T-helper 1 cell treated with Interleukin-12 subunit alpha and Interleukin-12 subunit beta and Interleukin-4 antibody, amounts not matched to agents 30 ng/mL and 1 ng/mL, for 36 hours (primary cell): ENCODE results near the gene CLDN3. TPM values are rescaled to one million over a fixed set of nuclear protein-coding genes. Genes with fewer than 3 reads are reported as not detected.
"Not testable (repeated sequence)": the region's sequence is repeated elsewhere in the genome, so short reads cannot be mapped to it uniquely, and the experiment has no call there.

Source experiments
- intact Hi-C: fragments of 100-400 bp; cut with micrococcal nuclease; formaldehyde crosslinking; loops from one replicate; pipeline ENCODE4 v1.15.1; 2024
- total RNA-seq: library from RNA; stranded (reverse); gene quantifications from 2 replicates; pipeline ENCODE4 v1.2.3, GENCODE V29; 2022

The CLDN3 gene, protein sequence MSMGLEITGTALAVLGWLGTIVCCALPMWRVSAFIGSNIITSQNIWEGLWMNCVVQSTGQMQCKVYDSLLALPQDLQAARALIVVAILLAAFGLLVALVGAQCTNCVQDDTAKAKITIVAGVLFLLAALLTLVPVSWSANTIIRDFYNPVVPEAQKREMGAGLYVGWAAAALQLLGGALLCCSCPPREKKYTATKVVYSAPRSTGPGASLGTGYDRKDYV
- not detected in 2 replicates for total RNA-seq

- intact Hi-C loops = no loop called here
These were observed at the start of gene CLDN3 for GRCh38 chr7:73770002-73770859. Gene CLDN3 (minus strand): TSS chr7:73770270. CDS start chr7:73770049, 221 bp downstream.

- intact Hi-C loops = no loop called here
These were observed 47.1 kb upstream of the CLDN3 start for GRCh38 chr7:73817121-73817520.

DNA sequence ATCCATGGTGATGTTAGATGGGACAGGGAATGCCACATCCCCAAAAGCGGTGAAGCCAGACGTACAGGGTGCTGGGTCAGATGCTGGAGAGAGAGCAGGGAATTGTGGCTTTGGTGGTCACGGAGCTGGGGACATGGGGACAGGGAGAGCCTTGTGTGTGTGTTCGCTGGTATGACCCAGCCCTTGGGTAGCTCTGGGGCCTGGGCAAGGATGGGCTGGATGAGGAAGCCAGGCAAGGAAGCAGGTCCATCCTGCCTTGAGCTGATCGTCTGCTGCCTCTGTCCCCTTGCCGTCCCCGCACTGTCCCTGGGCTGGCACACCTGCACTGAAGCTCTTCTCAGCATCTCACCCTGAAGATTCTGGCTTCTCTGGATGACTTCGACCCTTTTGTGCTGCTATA is 45.4 kb upstream of the CLDN3 start:
- intact Hi-C loops = no loop called here

DNA sequence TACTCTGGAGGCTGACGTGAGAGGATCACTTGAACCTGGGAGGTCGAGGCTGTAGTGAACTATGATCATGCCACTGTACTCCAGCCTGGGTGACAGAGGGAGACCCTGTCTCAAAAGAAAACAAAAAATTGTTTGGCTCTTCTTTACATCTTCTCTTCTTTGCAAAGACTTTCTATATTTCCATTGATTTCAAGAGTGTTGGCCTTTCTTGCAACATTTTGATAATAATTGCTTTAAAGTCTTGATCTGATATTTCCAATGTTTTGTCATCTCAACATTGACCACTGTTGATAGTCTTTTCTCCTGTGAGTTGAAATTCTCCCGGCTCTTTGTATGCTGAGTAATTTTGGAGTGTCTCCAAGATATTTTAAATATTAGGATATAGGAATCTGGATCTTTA is 42.9 kb upstream of the CLDN3 start:
- intact Hi-C loops = no loop called here

GRCh38 chr7:73811760-73812168 is 41.7 kb upstream of the CLDN3 start:
- intact Hi-C loops = loop anchor here (1.0 kb wide), 3 partner anchors 31 to 44 kb away; partner anchors contain the start of gene METTL27

DNA sequence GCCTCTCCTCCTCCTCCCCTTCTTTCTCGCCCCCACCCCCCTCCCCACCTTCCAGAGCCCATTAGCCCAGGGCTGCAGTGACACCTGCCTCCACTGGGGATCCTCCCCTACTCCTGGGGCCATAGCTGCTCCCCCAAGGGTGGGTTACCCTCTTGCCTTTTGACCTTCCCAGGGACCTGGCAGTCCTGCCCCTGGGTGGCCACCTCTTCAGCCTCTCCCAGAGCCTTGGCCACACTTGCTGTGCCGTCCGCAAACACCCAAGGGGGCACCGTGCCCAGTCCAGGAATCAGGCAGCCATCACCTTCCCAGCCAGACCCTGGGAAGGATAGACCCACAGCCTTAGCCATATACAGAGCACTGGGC is 40.9 kb upstream of the CLDN3 start:
- intact Hi-C loops = loop anchor here (1.0 kb wide), 3 partner anchors 31 to 44 kb away; partner anchors contain the start of gene METTL27

DNA sequence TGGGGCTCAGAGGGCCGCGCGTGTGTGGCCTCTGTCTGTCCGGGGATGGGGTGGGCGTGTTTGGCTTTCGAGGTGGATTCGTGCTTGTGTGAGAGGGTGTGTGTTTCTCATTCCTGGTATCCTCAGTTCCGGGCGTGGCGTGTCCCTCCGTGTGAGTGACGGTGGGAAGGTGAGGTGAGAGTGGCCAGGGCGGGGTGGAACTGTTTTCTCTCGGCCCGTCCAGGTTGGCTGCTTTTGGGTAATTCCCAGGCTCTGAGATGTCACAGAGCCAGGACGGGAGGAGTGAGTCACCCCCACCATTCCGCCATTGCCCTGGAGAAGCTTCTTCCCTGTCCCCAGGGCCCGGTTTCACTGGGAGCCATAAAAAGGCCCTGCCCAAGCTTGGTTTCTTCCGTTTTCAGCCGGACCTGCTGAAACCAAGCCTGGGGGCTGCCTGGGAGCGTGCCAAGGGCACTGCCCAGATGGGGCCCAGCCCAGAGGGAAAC is 39.4 kb upstream of the CLDN3 start:
- intact Hi-C loops = no loop called here

DNA sequence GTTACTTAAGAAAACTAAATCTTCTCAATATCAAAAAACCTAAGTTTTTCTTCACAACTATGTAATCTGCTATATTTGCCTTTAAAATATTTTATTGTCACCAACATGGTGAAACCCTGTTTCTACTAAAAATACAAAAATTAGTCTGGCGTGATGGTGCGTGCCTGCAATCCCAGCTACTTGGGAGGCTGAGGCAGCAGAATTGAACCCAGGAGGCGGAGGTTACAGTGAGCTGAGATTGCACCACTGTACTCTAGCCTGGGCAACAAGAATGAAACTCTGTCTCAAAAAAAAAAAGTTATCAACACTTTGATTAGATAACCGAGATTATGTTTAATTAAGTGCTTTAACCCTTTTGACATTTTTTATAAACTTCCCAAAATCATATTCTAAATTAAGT is 32.4 kb upstream of the CLDN3 start:
- intact Hi-C loops = no loop called here

- intact Hi-C loops = no loop called here
These were observed 31.5 kb upstream of the CLDN3 start for GRCh38 chr7:73801577-73801976.

GRCh38 chr7:73799282-73800141 is 29.4 kb upstream of the CLDN3 start:
- intact Hi-C loops = no loop called here

DNA sequence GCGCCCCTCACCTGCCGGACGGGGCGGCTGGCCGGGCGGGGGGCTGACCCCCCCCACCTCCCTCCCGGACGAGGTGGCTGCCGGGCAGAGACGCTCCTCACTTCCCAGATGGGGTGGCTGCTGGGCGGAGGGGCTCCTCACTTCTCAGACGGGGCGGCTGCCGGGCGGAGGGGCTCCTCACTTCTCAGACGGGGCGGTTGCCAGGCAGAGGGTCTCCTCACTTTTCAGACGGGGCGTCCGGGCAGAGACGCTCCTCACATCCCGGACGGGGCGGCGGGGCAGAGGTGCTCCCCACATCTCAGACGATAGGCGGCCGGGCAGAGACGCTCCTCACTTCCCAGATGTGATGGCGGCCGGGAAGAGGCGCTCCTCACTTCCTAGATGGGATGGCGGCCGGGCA is 27.1 kb upstream of the CLDN3 start:
- intact Hi-C loops = not testable (repeated sequence)

DNA sequence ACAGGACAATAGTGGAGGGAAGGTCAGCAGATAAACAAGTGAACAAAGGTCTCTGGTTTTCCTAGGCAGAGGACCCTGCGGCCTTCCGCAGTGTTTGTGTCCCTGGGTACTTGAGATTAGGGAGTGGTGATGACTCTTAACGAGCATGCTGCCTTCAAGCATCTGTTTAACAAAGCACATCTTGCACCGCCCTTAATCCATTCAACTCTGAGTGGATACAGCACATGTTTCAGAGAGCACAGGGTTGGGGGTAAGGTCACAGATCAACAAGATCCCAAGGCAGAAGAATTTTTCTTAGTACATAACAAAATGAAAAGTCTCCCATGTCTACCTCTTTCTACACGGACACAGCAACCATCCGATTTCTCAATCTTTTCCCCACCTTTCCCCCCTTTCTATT is 26.6 kb upstream of the CLDN3 start:
- intact Hi-C loops = not testable (repeated sequence)

DNA sequence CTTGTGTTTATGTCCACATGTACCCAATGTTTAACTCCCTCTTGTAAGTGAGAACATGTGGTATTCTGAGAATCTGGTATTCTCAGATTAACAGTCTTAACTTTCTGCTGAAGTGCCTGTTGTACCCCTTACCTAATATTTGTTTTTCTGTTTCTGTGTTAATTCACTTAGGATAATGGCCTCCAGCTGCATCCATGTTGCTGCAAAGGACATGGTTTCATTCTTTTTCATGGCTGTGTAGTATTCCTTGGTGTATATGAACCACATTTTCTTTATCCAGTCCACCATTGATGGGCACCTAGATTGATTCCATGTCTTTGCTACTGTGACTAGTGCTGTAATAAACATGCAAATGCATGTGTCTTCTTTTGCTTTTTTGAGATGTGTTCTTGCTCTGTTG is 25.1 kb upstream of the CLDN3 start:
- intact Hi-C loops = not testable (repeated sequence)

DNA sequence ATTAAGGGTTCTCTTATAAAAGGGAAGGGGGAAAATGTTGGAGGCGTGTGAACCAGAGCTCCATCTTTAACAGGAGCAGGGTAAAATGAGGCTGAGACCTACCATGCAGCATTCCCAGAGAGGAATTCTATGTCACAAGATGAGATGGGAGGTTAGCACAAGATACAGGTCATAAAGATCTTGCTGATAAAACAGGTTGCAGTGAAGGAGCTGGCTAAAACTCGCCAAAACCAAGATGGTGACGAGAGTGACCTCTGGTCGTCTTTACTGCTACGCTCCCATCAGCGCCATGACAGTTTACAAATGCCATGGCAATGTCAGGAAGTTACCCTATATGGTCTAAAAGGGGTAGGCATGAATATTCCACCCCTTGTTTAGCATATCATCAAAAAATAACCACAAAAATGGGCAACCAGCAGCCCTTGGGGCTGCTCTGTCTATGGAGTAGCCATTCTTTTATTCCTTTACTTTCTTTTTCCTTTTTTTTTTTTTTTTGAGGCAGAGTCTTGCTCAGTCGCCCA is 21.2 kb upstream of the CLDN3 start:
- intact Hi-C loops = not testable (repeated sequence)

DNA sequence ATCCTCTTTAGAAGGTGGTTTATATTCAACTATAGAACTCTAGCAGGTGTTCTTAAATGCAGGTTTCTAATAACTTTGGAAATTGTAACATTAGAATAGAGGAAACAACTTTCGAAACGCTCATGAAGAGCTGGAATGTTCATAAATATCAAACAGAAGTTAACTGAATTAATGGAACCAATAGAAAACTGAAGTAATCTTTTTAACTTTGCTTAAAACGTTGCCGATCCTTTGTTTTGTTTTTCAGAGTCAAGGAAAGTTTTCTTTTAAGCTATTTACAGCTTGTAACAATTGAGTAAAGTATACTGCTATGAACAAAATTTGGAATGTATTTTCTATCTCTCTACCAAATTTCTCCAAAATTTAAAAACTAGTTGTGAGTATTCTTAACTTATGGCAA is 19.0 kb upstream of the CLDN3 start:
- intact Hi-C loops = no loop called here

GRCh38 chr7:73787786-73788048 is 17.6 kb upstream of the CLDN3 start:
- intact Hi-C loops = not testable (repeated sequence)

DNA sequence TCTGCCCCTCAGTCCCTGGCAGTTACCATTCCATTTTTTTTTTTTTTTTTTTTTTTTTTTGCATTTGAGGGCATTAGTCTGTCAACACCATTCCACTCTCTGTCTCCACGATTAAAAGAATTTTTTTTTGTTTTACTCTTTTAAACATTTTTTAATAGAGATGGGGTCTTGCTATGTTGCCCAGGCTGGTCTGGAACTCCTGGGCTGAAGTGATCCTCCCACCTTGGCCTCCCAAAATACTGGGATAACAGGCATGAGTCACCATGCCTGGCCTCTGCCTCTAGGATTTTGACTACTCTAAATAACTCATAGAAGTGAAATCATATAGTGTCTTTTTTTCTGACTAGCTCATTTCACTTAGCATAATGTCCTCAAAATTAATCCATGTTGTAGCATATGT is 16.5 kb upstream of the CLDN3 start:
- intact Hi-C loops = no loop called here

DNA sequence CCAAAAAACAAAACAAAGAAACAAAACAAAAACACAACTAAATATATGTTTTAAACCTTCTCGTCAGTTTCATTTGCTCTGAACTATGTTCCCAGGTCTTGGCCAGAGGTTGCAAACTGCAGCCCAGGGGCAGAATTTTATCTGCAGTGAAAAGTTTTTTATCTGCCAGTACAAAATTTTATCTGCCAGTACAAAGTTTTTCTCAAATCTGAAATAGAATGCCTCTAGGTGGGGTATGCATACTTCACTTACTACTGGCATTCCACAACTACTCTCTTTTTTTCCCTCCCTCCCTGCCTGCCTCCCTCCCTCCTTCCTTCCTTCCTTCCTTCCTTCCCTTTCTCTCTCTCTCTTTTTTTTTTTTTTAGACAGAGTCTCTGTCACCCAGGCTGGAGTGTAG is 9.4 kb upstream of the CLDN3 start:
- intact Hi-C loops = no loop called here

- intact Hi-C loops = no loop called here
These were observed 8.8 kb upstream of the CLDN3 start for GRCh38 chr7:73778801-73779389.

GRCh38 chr7:73774923-73775322 is 4.9 kb upstream of the CLDN3 start:
- intact Hi-C loops = no loop called here
